ENCODE measurements around the gene JAGN1.
"Not testable (repeated sequence)": the region's sequence is repeated elsewhere in the genome, so short reads cannot be mapped to it uniquely, and the experiment has no call there.

JAGN1 gene

DNA sequence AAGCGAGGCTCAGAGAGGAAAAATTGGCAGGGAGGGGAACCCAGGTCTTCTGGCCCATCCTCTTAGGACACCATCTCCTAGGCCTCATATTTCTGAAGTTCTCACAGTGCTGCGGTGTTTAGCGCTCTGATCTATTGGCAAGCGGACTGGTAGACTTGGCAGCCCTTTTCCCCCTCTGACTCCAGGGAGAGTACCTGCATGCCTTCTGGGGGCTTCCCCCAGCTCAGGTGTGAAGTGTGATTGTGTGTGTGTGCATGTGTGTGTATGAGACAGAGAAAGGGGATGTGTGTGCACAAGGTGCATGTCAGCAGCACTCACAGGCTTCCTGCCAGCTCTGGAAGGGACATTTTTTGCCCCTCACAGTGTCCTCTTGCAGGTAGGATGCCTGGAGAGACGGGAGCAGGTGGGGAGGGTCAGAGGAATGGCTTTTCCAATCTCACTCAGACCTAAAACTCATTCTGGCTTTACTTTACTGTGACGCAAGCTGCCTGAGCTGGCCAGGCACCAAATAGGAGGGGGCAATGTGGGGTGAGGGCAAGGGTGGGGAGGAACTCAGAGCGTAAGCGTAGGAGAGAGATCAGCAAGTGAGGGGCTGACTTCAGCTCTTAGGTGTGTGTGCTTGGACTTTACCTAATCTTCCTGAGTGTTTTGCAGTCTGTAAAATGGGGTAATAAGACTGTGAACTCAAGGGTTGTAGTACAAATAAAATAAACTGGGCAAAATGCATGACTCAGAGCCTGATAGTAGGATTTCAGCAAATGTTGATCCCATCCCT, 8.2 kb downstream of the JAGN1 start:
- DNase-seq (ENCODE audit: low read depth in 2 of 2), result no peak

DNA sequence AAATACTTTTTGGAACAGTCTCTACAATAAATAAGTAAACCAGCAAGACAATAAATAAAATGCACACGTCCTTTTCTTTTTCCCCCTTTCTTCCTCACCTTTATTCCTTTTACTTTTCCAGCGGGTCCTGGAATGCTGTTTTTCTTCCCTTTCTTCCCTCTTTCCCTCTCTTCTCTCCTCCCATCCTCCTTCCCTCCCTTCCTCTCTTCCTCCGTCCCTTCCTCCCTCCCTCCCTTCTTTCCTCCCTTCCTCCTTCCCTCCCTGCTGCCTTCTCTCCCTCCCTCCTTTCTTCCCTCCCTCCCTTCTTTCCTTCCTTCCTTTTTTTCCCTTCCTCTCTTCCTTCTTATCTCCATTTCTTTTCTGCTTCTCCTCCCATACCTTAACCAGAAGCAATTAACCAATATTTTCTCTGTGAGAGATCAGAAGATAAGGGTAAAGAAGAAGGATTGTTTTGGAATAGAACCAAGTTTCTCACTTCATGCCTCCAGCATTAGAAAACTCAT, 8.9 kb downstream of the JAGN1 start:
- DNase-seq (ENCODE audit: low read depth in 2 of 2), result no peak

DNA sequence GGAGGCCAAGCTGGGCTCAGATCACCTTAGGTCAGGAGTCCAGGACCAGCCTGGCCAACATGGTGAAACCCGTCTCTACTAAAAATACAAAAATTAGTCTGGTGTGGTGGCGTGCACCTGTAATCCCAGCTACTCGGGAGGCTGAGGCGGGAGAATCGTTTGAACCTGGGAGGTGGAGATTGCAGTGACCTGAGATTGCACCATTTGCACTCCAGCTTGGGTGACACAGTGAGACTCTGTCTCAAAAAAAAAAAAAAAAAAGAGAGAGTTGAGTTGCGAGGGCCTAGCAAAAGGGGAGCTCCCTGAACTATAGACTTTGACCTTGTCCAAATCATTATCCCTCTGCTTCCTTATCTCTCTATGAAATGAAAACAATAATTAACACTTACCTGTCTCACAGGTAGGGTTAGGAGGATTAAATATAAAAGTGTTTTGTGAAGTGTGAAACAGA, 10.6 kb downstream of the JAGN1 start:
- DNase-seq (ENCODE audit: low read depth in 2 of 2), result not testable (repeated sequence)

DNA sequence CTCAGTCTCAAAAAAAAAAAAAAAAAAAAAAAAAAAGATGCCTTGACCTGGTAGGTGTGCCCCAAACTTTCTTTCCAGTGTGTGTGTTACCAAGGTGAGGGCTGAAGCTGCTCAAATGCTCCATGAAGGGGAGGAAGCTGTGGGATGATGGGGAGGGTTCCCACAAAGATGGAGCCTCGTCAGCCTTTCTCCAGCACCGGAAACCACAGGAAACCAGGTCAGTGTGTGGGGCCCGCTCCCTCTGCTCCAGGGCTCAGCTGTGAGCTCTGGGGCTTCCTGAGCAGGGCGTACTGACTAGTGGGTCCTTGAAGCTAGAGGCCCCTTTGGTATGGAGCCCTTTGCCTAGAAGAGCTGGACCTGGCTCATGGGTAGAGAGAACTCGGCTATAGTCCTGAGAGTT, 11.6 kb downstream of the JAGN1 start:
- DNase-seq (ENCODE audit: low read depth in 2 of 2), result no peak

DNA sequence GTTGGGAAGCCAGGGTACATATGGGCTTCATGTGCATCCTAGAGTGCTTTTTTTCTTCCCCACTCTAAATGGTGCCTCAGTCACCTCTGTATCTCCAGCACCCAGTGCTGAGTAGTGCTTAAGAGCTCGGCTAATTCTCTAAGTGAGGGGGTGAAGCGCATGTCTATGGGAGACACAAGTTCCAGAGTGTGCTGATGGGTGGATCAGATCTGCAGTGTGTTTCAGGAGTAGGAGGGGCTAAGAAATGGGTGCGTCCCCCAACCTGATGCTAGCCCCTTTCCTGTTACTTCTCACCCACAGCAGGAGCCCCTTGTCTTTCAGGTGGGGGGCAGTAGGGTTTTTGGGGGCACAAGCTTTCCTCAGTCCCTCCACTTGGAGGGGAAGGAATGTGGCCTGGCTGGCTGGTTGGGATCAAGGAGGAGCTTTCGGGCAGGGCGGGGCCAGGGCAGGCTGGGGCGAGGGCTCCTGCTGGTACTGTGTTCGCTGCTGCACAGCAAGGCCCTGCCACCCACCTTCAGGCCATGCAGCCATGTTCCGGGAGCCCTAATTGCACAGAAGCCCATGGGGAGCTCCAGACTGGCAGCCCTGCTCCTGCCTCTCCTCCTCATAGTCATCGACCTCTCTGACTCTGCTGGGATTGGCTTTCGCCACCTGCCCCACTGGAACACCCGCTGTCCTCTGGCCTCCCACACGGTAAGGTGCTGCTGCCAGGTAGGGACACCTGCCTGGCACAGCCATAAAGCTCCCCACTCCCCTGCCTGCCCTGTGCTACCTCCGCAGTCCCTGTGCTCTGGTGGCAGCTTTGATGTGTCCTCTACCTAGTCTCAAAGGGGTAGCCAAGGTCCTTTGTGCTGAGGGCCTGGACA, 12.2 kb downstream of the JAGN1 start, which contains the start of gene IL17RE:
IL17RE (plus strand) TSS at position 477 of the 866 bp plus-strand sequence; CDS start at position 562, 85 bp downstream.
- no peak for DNase-seq (ENCODE audit: low read depth in 2 of 2)

DNA sequence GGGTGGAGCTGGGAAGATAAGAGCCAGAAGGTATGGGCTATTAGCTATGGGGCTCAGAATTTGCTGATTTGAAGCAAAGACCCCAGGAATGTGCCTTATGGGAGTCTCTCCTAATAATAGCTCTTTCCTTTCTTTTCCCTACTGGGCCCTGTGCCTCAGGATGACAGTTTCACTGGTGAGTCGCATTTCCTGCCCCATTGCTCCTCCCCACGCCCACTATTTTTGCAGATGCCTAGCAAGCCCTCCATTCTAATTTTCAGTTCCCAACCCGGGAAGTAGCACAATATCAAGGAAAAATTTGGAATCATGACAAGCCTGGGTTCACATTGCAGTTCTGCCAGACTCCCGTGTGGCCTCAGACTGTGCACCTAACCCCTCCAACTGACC, 12.8 kb downstream of the JAGN1 start:
- no peak for DNase-seq (ENCODE audit: low read depth in 2 of 2)

DNA sequence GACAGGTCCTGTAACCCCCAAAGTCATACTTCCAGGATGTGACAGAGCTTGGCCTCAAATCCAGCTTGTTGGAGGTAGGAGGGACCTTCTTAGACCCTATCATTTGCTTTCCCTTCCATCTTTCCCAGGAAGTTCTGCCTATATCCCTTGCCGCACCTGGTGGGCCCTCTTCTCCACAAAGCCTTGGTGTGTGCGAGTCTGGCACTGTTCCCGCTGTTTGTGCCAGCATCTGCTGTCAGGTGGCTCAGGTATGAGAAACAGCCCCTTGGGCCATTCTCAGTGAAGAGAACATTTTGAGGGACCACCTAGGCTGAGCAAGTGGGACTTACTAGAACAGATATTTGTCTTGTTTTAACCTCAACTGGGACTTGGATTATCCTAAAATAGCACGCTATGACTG, 13.5 kb downstream of the JAGN1 start:
- no peak for DNase-seq (ENCODE audit: low read depth in 2 of 2)

DNA sequence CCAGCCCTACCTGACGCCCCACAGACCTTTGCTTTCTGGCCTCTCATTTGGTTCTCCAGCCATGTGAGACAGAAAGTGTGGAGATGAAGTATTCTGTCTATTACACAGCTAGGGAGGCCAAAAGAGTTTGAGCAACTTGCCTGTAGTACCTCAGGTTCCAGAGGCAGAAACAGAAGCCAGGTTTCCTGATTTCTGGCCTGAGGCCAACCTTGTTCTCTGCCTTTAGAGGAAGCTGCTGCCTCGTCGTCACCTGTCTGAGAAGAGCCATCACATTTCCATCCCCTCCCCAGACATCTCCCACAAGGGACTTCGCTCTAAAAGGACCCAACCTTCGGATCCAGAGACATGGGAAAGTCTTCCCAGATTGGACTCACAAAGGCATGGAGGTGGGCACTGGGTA, 16.1 kb downstream of the JAGN1 start:
- no peak for DNase-seq (ENCODE audit: low read depth in 2 of 2)

DNA sequence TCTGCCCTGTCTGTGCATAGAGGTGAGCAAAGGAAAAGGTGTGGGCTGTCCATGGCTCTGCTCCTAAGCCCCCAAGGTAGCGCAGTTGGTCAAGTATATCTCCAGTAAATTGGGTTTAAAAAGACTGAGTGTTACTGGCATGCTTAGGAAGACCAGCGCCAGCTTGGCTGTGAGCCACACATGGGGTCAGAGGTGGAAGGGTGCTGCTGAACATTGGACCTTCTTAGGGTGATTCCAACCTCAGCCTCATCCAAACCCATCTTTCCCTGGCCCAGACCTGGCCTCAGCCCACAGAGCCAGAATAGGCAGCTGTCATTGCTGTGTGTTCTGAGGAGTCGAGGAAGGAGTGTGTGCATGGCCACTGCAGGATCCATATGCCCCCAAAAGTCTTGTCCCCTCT, 17.9 kb downstream of the JAGN1 start:
- no peak for DNase-seq (ENCODE audit: low read depth in 2 of 2)

DNA sequence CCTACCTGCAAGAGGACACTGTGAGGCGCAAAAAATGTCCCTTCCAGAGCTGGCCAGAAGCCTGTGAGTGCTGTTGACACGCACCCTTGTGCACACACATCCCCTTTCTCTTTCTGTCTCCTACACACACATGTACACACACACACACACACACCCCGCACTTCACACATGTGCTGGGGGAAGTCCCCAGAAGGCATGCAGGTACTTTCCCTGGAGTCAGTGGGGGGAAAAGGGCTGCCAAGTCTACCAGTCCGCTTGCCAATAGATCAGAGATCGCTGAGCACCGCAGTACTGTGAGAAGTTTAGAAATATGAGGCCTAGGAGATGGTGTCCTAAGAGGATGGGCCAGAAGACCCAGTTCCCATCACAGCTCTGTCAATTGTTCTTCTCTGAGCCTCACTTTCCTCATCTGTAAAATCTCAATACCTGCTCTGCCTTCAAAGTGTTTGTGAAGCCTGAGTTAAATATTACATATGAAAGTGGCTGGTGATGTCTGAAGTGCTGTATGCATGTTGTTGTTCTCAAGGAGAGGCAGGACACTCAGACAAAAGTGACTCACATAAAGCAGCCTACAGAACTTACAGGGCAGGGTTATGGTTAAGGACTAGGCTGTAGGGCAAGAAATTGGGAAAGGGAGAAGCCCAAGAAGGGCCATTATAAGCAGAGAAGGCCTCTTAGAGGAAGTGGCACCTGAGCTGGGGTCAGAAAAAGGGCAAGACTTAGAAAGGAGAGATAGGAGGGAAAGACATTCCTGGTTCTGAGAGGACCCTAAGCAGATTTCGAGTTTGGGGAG, 19.0 kb downstream of the JAGN1 start:
- DNase-seq (ENCODE audit: low read depth in 2 of 2), result no peak

DNA sequence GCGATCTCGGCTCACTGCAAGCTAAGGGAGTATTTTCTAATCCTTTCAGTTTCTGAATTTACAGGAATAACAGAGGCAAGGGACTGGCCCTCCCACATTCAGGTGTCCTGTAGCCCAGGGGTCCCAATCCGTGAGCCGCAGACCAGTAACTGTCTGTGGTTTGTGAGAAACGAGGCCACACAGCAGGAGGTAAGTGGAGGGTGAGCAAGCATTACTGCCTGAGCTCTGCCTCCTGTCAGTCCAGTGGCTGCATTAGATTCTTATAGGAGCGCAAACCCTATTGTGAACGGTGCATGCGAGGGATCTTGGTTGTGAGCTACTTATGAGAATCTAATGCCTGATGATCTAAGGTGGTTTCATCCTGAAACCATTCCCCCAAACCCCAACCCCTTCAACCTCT, 21.5 kb downstream of the JAGN1 start:
- no peak for DNase-seq (ENCODE audit: low read depth in 2 of 2)

DNA sequence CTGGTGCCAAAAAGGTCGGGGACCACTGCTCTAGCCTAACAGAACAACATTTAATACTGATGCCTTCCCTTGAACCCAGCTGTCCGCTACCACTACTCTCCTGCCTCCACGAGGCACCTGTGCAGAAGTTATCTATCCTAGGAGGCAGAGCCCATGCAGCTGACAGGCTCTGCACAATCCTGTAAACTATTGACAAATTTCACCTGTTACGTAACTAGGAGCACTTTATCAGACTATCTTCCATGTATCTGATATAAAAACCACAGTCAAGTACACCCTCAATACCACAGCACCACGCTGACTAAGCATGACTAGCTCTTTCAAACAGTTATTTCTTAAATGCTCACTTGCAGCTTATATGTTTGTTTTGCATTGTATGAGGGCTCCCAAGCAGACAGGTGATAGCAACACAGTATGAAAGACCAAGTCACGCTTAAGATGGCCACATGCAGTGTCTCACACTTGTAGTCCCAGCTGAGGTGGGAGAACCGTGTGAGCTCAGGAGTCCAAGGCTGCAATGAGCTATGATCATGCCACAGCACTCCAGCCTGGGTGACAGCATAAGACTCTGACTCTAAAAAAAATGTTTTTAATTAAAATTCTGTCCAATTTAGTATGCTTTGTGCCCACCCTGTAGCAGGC, 22.0 kb downstream of the JAGN1 start:
- DNase-seq (ENCODE audit: low read depth in 2 of 2), result no peak

DNA sequence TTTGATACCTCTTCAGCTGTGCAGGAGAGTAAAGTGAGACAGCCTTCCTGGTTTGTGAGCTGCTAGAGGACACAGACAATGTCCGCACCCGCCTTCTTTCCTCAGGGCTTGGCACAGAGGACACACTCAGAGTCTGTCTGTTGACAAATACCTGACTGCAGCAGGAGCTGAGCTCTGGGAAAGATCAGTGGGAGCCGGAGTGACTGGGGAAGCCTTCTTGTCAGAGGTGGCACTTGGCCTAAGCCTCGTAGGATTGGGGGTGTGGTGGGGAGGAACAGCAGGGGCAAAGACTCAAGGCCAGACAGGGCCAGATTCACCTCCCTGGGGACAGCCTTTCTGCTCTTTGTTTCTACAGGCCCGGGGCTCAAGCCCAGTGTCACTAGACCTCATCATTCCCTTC, 23.2 kb downstream of the JAGN1 start:
- no peak for DNase-seq (ENCODE audit: low read depth in 2 of 2)

DNA sequence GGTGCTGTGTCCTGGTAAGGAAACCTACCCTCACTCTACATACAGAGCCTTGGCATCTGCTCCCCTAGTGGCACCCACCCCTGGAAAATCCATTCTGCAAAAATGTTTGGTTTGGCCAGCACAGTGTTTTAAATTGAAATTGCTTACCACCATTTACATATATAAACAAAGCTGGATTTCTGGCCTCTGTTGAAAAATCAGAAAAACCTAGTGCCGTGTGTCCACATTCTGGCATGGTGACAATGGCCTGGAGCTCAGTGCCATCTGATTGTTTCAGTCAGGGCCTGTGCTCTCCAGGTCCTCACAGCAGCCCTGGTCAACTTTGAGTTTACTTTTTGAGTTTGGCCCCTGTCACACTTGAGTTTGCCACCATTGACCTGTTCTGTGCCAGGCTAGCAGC, 23.6 kb downstream of the JAGN1 start:
- DNase-seq (ENCODE audit: low read depth in 2 of 2), result no peak

DNA sequence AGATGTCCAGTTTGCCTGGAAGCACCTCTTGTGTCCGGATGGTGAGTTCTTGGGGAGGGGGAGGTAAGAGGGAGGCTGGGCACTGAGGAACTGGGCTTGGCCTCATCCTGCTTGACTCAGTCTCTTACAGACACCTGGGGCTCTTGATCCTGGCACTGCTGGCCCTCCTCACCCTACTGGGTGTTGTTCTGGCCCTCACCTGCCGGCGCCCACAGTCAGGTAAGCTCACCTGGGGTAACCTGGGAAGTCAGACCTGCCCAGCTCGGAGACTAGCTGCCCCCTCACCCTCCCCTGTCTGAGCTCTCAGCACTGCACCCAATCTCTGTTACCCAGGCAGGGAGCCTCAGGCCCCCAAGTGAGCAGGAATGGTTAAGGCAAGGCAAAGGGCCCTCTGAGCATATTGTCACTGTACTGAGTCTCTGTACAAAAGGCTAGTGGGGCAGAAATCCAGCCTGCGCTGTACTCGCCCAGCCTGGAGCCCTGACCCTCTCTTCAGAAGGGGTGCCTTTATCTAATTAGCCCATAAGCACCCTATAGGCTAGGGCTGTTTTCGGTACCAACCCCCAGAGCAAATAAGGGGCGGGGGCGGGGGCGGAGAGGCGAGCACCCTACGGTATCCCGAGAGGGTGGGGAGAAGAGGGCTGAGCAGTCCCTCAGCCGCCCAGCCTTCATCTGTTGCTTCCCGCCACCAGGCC, 24.3 kb downstream of the JAGN1 start:
- no peak for DNase-seq (ENCODE audit: low read depth in 2 of 2)

DNA sequence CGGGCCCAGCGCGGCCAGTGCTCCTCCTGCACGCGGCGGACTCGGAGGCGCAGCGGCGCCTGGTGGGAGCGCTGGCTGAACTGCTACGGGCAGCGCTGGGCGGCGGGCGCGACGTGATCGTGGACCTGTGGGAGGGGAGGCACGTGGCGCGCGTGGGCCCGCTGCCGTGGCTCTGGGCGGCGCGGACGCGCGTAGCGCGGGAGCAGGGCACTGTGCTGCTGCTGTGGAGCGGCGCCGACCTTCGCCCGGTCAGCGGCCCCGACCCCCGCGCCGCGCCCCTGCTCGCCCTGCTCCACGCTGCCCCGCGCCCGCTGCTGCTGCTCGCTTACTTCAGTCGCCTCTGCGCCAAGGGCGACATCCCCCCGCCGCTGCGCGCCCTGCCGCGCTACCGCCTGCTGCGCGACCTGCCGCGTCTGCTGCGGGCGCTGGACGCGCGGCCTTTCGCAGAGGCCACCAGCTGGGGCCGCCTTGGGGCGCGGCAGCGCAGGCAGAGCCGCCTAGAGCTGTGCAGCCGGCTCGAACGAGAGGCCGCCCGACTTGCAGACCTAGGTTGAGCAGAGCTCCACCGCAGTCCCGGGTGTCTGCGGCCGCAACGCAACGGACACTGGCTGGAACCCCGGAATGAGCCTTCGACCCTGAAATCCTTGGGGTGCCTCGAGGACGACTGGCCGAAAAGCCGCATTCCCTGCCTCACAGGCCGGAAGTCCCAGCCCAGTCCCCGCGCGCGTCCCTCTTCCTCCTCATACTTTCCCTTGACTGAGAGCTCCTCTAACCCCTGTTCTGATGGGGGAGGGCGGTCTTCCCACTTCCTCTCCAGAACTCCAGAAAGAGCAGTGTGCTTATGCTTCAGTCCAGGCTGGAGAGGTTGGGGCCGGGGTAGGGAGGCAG, 25.1 kb downstream of the JAGN1 start:
- no peak for DNase-seq (ENCODE audit: low read depth in 2 of 2)

DNA sequence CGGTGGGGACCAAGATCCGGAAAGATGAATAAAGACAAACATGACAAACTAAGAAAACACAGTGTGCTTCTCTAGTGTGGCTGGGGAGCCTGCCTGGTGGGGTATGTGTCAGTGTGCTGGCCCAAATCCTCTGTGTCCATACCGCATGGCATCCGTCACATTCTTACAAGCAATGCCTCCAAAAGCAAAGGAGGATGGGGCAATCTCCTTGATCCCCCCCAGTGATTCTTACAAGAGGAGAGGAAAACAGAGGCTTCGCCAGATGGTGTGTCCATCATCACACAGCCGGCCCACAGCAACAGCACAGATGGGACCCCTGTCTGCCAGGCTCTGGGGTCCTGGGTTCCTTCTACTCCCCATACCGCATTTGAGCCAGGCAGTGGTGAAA, 25.9 kb downstream of the JAGN1 start:
- no peak for DNase-seq (ENCODE audit: low read depth in 2 of 2)

DNA sequence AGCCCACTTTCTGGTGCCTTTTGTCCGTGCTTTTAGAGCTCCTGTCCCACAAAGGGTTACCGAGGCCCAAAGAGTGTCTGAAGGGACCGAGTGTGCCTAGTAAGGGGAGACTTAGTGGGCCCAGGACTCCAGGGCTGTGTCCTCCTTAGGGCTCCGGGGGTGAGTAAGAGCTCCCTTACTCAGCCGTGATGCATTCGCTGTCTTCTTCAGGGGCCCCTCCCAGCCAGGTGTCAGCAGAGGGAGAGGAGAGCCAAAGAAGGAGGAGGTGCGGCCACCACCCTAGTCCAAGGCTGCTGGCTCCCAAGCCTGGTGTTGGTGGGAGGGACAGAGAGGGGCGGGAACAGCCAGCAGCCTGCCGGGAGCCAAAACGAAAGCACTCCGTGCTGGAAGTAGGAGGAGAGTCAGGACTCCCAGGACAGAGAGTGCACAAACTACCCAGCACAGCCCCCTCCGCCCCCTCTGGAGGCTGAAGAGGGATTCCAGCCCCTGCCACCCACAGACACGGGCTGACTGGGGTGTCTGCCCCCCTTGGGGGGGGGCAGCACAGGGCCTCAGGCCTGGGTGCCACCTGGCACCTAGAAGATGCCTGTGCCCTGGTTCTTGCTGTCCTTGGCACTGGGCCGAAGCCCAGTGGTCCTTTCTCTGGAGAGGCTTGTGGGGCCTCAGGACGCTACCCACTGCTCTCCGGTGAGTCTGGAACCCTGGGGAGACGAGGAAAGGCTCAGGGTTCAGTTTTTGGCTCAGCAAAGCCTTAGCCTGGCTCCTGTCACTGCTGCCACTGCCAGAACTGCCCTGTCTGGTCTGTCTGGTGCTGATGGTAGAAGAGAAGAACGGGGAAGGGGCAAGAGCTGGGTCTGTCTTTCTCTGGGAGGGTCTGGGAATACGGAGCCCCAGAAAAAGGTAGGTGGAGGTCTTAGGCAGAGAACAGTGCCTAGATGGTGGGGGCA, 26.6 kb downstream of the JAGN1 start, which contains the start of gene IL17RC:
IL17RC (plus strand) TSS at position 365 of the 947 bp plus-strand sequence; CDS start at position 583, 218 bp downstream.
- DNase-seq (ENCODE audit: low read depth in 2 of 2), result no peak

DNA sequence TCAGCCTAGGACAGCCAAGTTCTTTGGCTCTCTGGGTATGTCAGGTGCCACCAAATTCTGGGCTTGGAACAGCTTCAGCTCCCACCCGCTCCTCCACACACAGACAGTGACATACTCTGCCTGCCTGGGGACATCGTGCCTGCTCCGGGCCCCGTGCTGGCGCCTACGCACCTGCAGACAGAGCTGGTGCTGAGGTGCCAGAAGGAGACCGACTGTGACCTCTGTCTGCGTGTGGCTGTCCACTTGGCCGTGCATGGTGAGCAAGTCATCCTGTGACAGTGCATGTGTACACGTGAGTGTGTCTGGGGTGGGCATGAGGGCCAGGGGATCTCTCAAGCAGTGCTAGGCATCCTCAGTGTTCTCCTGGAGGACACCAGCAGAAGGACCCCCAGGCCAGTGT, 27.4 kb downstream of the JAGN1 start:
- no peak for DNase-seq (ENCODE audit: low read depth in 2 of 2)

Measured in stimulated activated CD8-positive, alpha-beta memory T cell treated with anti-CD3 and anti-CD28 coated beads, Interleukin-2, amount 100 ng/mL, for 1 hour (primary cell).